HCT116 (cell line): ENCODE results near the gene PDE6D. TPM values are rescaled to one million over a fixed set of nuclear protein-coding genes. Genes with fewer than 3 reads are reported as not detected.

Experiments used
- ATAC-seq: fragments of 200-7000 bp; cut with Tn5 transposase; 2 replicates; pipeline ENCODE4 v1.9.1; 2020; ENCODE audit warnings: mild to moderate bottlenecking, moderate library complexity
- BruUV-seq: library from RNA; stranded (reverse); fragments of 400-500 nt; replicated peaks from 2 replicates; lab custom pipeline; 2021; lab: Mats Ljungman, UMichigan
- CTCF ChIA-PET: fragments of 300-600 bp; sonication (Branson Sonifier 250); formaldehyde crosslinking; loops from one replicate; lab custom pipeline; 2021; ENCODE audit warnings: antibody characterized with exemption; lab: Charles Lee
- POLR2A ChIA-PET: fragments of 300-600, 350-600 bp; sonication (Branson Sonifier 250); formaldehyde crosslinking; loops from one replicate; lab custom pipeline; 2021; ENCODE audit warnings: antibody characterized with exemption; lab: Charles Lee
- RAD21 ChIA-PET, 2 experiments: fragments of 300-600 bp; sonication (Branson Sonifier 250); formaldehyde crosslinking; loops; one replicate each; lab custom pipeline; 2023; ENCODE audit warnings: low total read pairs in 2 of 2; ENCODE audit not compliant: uncharacterized antibody in 2 of 2, unreplicated experiment in 2 of 2, low non-redundant PET in 1 of 2; lab: Charles Lee
- DNase-seq: peaks from one replicate; pipeline ENCODE4 v3.0.0-alpha.2; 2010; ENCODE audit warnings: low read depth, low spot score
- H2AFZ ChIP-seq: fragments of 200-600 bp; shearing (Covaris generic), sonication (generic); 2 replicates; pipeline ENCODE4 v1.6.1; 2017; ENCODE audit warnings: low read depth, mixed run types, mixed read lengths, antibody characterized with exemption, low read length; ENCODE audit not compliant: poor library complexity, severe bottlenecking
- H3K27ac ChIP-seq: 2 replicates; pipeline ENCODE4 v1.5.1; 2012; ENCODE audit warnings: low read depth, low read length
- H3K27me3 ChIP-seq: fragments of 200-600 bp; sonication (generic); 2 replicates; pipeline ENCODE4 v1.6.1; 2016; ENCODE audit warnings: mixed run types, low read length, mixed read lengths; ENCODE audit not compliant: insufficient read depth
- H3K36me3 ChIP-seq, 2 experiments: fragments of 200-500 bp in 1 of 2; fragments of 200-600 bp in 1 of 2; sonication (Bioruptor generic) in 1 of 2; sonication (generic) in 1 of 2; 2 replicates each; pipeline versions ENCODE4 v1.5.1 to v1.6.1; 2014 to 2016; ENCODE audit warnings: low read length in 2 of 2, inconsistent platforms in 1 of 2, mixed read lengths in 1 of 2, mixed run types in 1 of 2; ENCODE audit not compliant: insufficient read depth in 2 of 2, control insufficient read depth in 1 of 2
- H3K4me1 ChIP-seq, 2 experiments: fragments of 200-600 bp in 1 of 2; sonication (generic) in 1 of 2; 2 replicates each; pipeline versions ENCODE4 v1.5.1 to v1.6.1; 2012 to 2017; ENCODE audit warnings: low read length in 2 of 2, inconsistent platforms in 1 of 2, mild to moderate bottlenecking in 1 of 2, mixed read lengths in 1 of 2, mixed run types in 1 of 2, moderate library complexity in 1 of 2; ENCODE audit not compliant: insufficient read depth in 2 of 2, control insufficient read depth in 1 of 2
- H3K4me2 ChIP-seq: fragments of 200-600 bp; sonication (generic); 2 replicates; pipeline ENCODE4 v1.6.1; 2017; ENCODE audit warnings: mixed run types, low read length, mixed read lengths
- H3K4me3 ChIP-seq, 2 experiments: fragments of 200-600 bp in 1 of 2; sonication (generic) in 1 of 2; replicated peaks in 1 of 2; 2 replicates each; pipeline ENCODE4 v1.5.1; 2011 to 2016; ENCODE audit warnings: low read length in 2 of 2, control low read depth in 1 of 2, low read depth in 1 of 2, mild to moderate bottlenecking in 1 of 2, mixed read lengths in 1 of 2, mixed run types in 1 of 2
- H3K79me2 ChIP-seq: fragments of 200-600 bp; sonication (generic); 2 replicates; pipeline ENCODE4 v1.6.1; 2017; ENCODE audit warnings: mild to moderate bottlenecking, mixed run types, low read length, moderate library complexity, mixed read lengths; ENCODE audit not compliant: insufficient read depth
- H3K9ac ChIP-seq: fragments of 200-600 bp; sonication (generic); 2 replicates; pipeline ENCODE4 v1.6.1; 2016; ENCODE audit warnings: low read length, mixed read lengths
- H3K9me2 ChIP-seq: fragments of 200-600 bp; sonication (generic), shearing (Covaris generic); 2 replicates; pipeline ENCODE4 v1.6.1; 2017; ENCODE audit warnings: mixed run types, mild to moderate bottlenecking, moderate library complexity; ENCODE audit not compliant: insufficient read depth
- H3K9me3 ChIP-seq, 2 experiments: fragments of 200-500 bp in 1 of 2; fragments of 200-600 bp in 1 of 2; sonication (Bioruptor generic) in 1 of 2; sonication (generic) in 1 of 2; 2 replicates each; pipeline ENCODE4 v1.6.1; 2014 to 2017; ENCODE audit warnings: low read length in 2 of 2, mixed read lengths in 2 of 2, inconsistent platforms in 1 of 2, low read depth in 1 of 2, mild to moderate bottlenecking in 1 of 2, mixed run types in 1 of 2, moderate library complexity in 1 of 2; ENCODE audit not compliant: control insufficient read depth in 1 of 2, insufficient read depth in 1 of 2
- H4K20me1 ChIP-seq: fragments of 200-600 bp; sonication (generic), shearing (Covaris generic); 2 replicates; pipeline ENCODE4 v1.6.1; 2017; ENCODE audit warnings: mixed run types, mild to moderate bottlenecking, moderate library complexity; ENCODE audit not compliant: insufficient read depth
- ATF3 ChIP-seq: IDR thresholded peaks from 2 replicates; pipeline ENCODE4 v1.6.1; 2012
- CBX3 ChIP-seq: IDR thresholded peaks from 2 replicates; pipeline ENCODE4 v1.6.1; 2012; ENCODE audit warnings: low read depth
- CEBPB ChIP-seq: IDR thresholded peaks from 2 replicates; pipeline ENCODE4 v1.6.1; 2012; ENCODE audit warnings: low read depth
- CTCF ChIP-seq, 3 experiments: fragments of 200-600 bp in 1 of 3; sonication (generic) in 1 of 3; IDR thresholded peaks in 2 of 3; conservative IDR thresholded peaks in 1 of 3; 2 replicates each; pipeline ENCODE4 v1.5.1; 2012 to 2017; ENCODE audit warnings: low read depth in 2 of 3, low read length in 2 of 3, antibody characterized with exemption in 1 of 3, borderline replicate concordance in 1 of 3, control low read depth in 1 of 3, mild to moderate bottlenecking in 1 of 3, mixed read lengths in 1 of 3, mixed run types in 1 of 3, moderate library complexity in 1 of 3; ENCODE audit not compliant: insufficient read depth in 1 of 3
- EGR1 ChIP-seq: IDR thresholded peaks from 2 replicates; pipeline ENCODE4 v1.6.1; 2012; ENCODE audit warnings: low read depth
- ELF1 ChIP-seq: IDR thresholded peaks from 2 replicates; pipeline ENCODE4 v1.6.1; 2012; ENCODE audit warnings: low read depth, borderline replicate concordance
- EZH2 ChIP-seq: fragments of 200-600 bp; sonication (generic); IDR thresholded peaks from 2 replicates; pipeline ENCODE4 v1.6.1; 2017; ENCODE audit warnings: antibody characterized with exemption, mixed run types
- FOSL1 ChIP-seq: IDR thresholded peaks from 2 replicates; pipeline ENCODE4 v1.6.1; 2012; ENCODE audit warnings: low read depth
- JUND ChIP-seq: IDR thresholded peaks from 2 replicates; pipeline ENCODE4 v1.6.1; 2012
- MAX ChIP-seq: IDR thresholded peaks from 2 replicates; pipeline ENCODE4 v1.6.1; 2012
- SP1 ChIP-seq: IDR thresholded peaks from 2 replicates; pipeline ENCODE4 v1.6.1; 2012; ENCODE audit warnings: low read depth
- TCF7L2 ChIP-seq: IDR thresholded peaks from 2 replicates; pipeline ENCODE4 v1.7.0; 2011; ENCODE audit warnings: borderline replicate concordance, inconsistent platforms; ENCODE audit not compliant: insufficient read depth, insufficient read length; ENCODE audit errors: extremely low read depth
- YY1 ChIP-seq: IDR thresholded peaks from 2 replicates; pipeline ENCODE4 v1.6.1; 2011; ENCODE audit warnings: low read length, low read depth, moderate library complexity, mild to moderate bottlenecking; ENCODE audit not compliant: insufficient replicate concordance; ENCODE audit errors: extremely low read depth
- ZFX ChIP-seq: fragments of 450-650 bp; IDR thresholded peaks from 2 replicates; pipeline ENCODE4 v1.6.1; 2017
- ZNF274 ChIP-seq: fragments of 200-500 bp; sonication (Bioruptor generic); IDR thresholded peaks from 2 replicates; pipeline ENCODE4 v1.6.1; 2014; ENCODE audit warnings: mild to moderate bottlenecking, low read depth, low read length, inconsistent platforms
- intact Hi-C: fragments of 100-400 bp; cut with micrococcal nuclease; formaldehyde crosslinking; loops from 2 replicates; pipeline ENCODE4 v1.10.0; 2022
- total RNA-seq: library from RNA; stranded (reverse); gene quantifications from one replicate; pipeline ENCODE4 v1.2.1, GENCODE V29; 2021; ENCODE audit not compliant: unreplicated experiment
- TF ChIP-seq, protein P1 (sequence below): IDR thresholded peaks from 2 replicates; pipeline ENCODE4 v1.6.1; 2011; ENCODE audit warnings: mild to moderate bottlenecking, low read length, moderate library complexity; ENCODE audit not compliant: insufficient replicate concordance; ENCODE audit errors: extremely low read depth

Gene PDE6D
- total RNA-seq, 1 experiment from 2014 or later, result 26.6 TPM

DNA sequence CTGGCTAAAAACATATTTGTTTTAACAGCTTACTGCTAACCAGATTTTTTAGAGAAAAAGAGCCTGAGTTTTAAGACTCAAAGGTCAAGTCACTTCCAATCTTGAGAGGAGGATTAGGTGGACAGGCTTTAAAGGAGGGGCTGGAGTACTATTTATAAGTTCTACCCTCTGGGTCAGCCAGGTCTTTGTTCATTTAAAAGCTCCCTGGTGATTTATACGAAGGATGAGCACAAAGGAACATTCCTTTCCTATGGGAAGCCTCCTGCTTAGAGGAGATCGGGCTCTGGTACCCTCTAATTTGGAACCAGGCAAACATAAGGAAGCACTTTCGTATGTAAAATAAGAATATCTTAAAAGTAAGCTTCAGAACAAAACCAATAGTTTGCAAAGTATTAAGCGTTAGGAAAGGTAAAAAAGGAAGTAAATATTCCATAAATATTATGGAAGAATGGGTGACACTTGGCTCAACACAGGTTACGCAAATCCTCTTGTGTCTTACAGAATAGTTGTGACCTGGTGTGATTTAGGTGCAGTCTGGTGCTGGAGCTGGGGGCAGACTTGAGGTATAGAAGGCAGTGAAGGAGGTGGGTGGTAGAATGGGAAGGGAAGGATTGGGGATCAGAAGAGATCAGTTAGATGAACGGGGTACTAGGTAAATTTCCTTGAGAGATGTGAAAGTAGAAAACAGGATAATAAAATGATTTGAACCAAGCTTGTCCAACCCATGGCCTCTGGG lies 35.6 kb downstream of the PDE6D start:
- no peak for ATAC-seq

More for the DNA sequence above, 35.6 kb downstream of the PDE6D start:
- Histone ChIP-seq H3K9me2 (no peaks in the 10 kb centered on the region), H4K20me1 (no peaks in the 10 kb centered on the region), H3K9me3 (no peaks in the 10 kb centered on the region), H3K36me3 (no peaks in the 10 kb centered on the region), H3K4me3 (no peak overlapping the region), H3K4me1 (no peaks in the 10 kb centered on the region), H3K79me2 (no peaks in the 10 kb centered on the region), H2AFZ (no peak overlapping the region), H3K4me2 (no peak overlapping the region), H3K27me3 (no peaks in the 10 kb centered on the region), H3K9ac (no peak overlapping the region), H3K27ac (no peak overlapping the region)
- ChIA-PET POLR2A (no interaction called here), CTCF (no interaction called here), RAD21 (no interaction called here)
- no peak for DNase-seq
- no peak for TF ChIP-seq JUND
- no peak for TF ChIP-seq CEBPB
- TF ChIP-seq CTCF (IDR thresholded peaks at IDR 0.05 in 2 of 3, conservative IDR thresholded peaks at IDR 0.05 in 1 of 3; ENCODE audit: borderline replicate concordance in 1 of 3, insufficient read depth in 1 of 3, low read depth in 2 of 3, low read length in 2 of 3), result no peak
- no peak for TF ChIP-seq ZFX
- no peak for TF ChIP-seq CBX3
- no peak for TF ChIP-seq TCF7L2
- no peak for TF ChIP-seq EZH2
- no peak for TF ChIP-seq ATF3
- TF ChIP-seq YY1, result no peak
- TF ChIP-seq SP1, result no peak
- no peak for TF ChIP-seq MAX
- no peak for TF ChIP-seq EGR1
- TF ChIP-seq, protein P1, sequence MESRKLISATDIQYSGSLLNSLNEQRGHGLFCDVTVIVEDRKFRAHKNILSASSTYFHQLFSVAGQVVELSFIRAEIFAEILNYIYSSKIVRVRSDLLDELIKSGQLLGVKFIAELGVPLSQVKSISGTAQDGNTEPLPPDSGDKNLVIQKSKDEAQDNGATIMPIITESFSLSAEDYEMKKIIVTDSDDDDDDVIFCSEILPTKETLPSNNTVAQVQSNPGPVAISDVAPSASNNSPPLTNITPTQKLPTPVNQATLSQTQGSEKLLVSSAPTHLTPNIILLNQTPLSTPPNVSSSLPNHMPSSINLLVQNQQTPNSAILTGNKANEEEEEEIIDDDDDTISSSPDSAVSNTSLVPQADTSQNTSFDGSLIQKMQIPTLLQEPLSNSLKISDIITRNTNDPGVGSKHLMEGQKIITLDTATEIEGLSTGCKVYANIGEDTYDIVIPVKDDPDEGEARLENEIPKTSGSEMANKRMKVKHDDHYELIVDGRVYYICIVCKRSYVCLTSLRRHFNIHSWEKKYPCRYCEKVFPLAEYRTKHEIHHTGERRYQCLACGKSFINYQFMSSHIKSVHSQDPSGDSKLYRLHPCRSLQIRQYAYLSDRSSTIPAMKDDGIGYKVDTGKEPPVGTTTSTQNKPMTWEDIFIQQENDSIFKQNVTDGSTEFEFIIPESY, result no peak
- TF ChIP-seq FOSL1, result no peak
- no peak for TF ChIP-seq ZNF274
- no peak for TF ChIP-seq ELF1
- intact Hi-C loops, result no loop called here
- BruUV-seq, result no TSS peak
